GM19328 (cell line): ENCODE results near the gene PTGDR.

Source experiments
- ATAC-seq: cut with Tn5 transposase; IDR thresholded peaks from one replicate; pipeline ENCODE4 v1.9.1; 2021; ENCODE audit warnings: mild to moderate bottlenecking, moderate library complexity; ENCODE audit not compliant: unreplicated experiment

PTGDR gene

DNA sequence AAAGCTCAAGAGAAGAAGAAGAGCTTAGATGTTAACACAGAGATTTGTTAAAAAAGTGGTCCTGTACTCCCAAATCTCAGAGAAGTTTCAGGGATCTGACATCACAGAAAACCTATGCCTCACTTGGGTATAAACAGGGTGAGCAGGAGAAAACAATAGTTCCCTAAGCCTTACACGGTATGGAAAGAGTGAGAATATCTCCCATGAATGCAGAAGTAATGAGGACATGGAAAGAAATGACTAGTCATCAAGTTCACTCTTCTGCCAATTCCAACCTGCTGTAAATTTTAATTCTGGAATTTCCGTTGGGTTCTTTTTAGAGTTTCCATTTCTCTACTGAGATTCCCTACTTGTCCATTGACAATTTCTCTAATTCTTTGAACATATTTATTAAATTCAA is 40.4 kb downstream of the PTGDR start:
- ATAC-seq: no peak

DNA sequence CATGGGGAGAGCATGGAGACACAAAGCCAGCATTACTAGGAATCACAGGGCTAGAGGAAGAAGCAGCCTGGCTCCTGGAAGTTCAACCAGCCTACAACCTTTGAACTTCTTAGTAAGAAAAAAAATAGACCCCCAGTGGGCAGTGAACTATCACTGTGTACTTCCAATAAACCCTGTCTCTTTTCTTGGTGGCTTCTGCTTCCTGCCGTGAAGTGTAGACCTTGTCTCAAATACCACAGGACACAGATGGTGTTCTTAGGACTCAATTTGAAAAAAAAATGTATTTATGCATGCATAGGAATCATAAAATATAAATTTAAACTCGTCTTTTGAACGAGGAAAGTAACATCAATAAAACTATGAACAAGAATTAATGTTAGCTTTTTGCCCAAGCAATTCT is 43.0 kb downstream of the PTGDR start:
- no peak for ATAC-seq

DNA sequence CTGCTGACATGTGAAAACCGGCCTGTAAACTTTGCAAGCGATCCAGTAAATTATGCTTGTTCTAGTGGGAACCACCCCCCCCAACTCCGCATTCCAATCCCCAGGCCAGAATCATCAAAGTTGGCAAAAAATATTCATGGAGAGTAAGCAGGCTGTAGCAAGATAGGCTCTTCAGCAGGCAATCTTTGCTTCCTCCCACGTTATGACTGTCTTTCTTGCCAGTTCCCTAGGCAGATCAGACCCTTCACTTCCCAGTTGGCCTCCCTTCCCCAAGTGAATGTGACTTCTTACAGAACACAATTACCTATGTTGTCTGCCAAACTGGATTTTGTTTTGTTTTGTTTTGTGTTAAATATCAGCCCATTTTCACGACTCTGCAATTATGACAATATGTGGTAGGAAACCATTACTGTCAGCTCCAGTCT is 45.4 kb downstream of the PTGDR start:
- no peak for ATAC-seq

DNA sequence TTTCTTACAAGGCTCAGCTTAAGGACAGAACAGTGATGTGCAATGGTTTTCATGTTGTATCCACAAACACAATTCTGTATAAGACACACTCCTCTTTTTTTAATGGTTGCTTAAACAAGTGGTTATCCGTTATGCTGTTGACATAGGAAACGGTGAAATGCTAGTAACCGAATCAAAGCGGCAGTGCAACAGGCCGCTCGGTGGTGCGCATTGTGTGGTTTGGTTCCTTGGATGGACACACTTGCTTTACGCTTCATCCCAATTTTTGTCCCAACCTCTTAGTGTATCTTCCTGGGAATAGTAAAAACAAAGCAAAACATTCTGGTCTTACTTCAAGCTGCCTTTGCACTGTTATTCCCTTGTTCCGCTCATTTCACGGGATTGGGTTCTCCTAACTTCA is 46.0 kb downstream of the PTGDR start:
- ATAC-seq: no peak

DNA sequence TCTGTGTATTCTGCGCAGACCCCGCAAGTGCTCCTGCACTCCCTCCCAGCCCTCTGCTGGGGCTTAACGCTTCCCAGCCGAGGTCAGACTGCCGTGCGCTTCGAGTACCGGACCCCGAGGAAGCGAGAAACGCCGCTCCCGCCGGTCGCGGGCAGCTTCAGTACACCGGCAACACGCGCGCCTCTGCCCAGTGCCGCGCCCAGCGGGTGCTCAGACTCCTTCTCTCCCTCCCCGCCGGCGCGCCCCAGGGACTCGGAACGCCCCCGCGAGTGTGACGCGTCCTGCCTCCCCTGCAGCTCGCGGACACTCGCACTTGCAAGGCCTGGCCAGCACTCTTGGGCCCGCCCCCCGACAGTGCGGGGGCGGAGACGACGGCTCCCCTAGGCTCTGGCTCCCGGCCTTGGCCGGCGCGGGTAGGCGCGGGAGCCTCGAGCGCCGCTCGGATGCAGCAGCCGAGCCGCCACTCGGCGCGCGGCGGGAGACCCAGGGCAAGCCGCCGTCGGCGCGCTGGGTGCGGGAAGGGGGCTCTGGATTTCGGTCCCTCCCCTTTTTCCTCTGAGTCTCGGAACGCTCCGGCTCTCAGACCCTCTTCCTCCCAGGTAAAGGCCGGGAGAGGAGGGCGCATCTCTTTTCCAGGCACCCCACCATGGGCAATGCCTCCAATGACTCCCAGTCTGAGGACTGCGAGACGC is 46.6 kb downstream of the PTGDR start, which contains the start of gene PTGER2:
Gene PTGER2 (plus strand): TSS at position 410 of the 692 bp plus-strand sequence. CDS start 237 bp downstream, at position 647.
- peak; percentile 46 for ATAC-seq

DNA sequence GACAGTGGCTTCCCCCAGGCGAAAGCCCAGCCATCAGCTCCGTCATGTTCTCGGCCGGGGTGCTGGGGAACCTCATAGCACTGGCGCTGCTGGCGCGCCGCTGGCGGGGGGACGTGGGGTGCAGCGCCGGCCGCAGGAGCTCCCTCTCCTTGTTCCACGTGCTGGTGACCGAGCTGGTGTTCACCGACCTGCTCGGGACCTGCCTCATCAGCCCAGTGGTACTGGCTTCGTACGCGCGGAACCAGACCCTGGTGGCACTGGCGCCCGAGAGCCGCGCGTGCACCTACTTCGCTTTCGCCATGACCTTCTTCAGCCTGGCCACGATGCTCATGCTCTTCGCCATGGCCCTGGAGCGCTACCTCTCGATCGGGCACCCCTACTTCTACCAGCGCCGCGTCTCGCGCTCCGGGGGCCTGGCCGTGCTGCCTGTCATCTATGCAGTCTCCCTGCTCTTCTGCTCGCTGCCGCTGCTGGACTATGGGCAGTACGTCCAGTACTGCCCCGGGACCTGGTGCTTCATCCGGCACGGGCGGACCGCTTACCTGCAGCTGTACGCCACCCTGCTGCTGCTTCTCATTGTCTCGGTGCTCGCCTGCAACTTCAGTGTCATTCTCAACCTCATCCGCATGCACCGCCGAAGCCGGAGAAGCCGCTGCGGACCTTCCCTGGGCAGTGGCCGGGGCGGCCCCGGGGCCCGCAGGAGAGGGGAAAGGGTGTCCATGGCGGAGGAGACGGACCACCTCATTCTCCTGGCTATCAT is 47.3 kb downstream of the PTGDR start:
- no peak for ATAC-seq

DNA sequence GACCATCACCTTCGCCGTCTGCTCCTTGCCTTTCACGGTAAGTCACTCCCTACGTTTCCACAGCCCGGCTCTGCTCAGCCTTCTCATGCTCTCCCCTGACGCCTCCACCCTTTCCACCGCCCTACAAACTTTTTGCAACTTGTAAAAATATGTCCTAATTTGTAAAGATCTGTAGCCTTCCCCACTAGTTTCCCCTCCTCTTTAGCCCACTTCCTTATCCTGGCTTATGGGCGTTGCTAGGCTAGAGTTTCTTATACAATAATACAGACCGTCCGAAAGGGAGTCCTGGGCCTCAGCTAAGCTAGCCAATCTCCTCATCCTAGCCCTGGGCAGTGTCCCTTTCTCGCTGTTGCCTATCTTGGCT is 47.8 kb downstream of the PTGDR start:
- no peak for ATAC-seq

DNA sequence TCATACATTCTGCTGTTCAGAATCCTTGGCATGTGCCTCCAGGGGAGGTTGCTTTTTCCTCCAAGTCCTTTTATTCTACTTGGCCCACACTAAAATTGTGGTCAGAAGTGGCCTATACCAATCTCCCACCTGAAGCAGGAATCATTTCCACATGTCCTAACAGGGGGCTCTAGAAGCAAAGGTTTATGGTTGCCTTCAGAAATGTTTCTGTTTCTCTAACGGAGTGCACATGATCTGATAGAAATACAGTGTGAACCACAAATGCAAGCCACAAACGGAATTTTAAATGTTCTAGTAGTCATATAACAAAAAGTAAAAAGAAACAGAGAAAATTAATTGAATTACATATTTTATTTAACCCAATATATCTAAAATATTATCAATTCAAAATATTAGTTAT is 50.6 kb downstream of the PTGDR start:
- no peak for ATAC-seq

DNA sequence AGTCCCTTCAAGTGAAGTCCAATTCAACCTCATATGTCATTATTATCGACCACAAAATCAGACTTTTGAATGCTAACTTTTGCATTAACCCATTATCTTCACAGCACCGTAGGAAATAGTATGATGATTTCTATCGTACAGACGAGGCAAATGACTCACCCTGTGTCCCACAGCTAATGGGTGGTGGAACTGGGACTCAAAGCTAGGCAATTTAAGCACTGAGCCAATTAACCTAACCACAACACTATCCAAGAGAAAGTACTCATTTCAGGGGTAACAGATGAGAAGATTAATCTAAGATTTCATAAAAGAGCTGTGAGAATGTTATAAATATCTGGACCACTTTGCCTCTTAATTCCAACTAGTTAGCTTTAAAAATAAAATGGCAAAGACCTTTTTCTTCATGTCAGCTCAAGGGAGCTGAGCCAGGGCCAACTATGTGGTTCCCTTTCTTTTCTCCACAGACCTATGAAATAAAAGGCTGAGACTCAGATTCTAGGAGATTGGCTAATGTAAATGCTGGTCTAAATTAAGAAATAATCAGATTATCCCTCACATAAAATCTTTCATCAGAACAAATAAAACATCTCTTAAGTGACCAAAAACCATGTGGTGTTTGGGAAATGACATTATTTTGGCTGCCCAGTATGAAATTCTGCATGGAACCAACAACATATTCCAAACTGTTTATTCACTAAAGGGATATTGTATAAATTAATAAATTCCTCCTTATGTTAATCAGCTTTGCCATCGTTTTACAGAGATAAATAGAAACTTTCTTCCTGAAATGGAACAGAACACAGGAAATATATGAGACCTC is 51.5 kb downstream of the PTGDR start:
- ATAC-seq: no peak

DNA sequence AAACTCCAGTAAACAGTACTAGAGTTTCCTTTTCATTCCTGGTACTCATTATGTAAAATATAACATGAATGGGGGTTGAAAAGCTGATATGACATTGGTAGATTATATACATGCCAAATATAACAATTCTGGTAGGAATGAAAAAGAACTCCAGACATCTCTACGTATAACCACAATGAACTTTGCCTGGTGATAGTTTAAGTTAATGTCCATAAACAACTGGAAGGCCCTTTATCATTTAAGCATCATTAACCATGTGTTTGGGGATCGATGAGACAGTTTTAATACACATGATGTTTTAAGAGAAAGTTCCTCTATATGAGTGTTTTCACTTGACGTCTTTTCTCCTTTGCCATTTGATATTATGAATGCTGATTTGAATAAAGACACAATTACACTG is 52.4 kb downstream of the PTGDR start:
- no peak for ATAC-seq

DNA sequence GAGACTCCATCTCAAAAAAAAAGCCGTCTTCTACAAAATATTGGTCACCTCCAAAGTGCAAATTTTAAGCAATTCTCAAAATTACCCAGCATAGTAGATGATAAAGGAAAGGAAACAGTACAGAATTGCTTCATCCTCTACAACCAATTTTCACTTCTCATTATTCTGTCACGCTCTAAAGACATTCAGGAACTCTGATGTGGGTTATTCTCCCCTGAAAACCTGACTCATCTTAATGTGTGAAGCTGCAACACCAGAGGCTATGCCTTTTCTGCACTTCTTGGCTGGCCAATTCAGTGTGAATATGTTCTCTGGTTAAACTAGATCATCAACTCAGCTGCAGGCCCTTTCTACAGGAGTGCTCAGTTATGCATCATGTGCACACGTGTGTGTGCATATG is 57.6 kb downstream of the PTGDR start:
- peak; percentile 96 for ATAC-seq

DNA sequence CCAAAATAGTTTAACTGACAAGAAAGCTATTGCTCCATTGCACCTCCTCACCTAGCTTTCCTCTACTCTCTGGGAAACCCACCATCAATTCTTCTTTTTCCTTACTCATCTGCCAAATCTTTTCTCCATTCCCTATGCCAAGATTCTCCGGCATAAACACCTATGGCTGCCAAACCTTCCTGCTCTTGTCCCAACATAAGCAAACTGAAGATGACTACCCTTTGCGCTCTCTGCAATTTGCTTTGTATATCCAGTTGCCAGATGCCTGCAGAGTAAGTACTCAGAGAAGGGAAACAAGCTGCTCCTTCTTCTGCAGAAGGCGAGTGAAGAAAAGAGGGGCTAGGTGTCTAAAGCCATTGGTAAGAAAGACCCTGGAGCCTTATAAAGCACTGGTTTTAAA is 58.1 kb downstream of the PTGDR start:
- no peak for ATAC-seq
